ENCODE results near the gene NKAIN2.

DNA sequence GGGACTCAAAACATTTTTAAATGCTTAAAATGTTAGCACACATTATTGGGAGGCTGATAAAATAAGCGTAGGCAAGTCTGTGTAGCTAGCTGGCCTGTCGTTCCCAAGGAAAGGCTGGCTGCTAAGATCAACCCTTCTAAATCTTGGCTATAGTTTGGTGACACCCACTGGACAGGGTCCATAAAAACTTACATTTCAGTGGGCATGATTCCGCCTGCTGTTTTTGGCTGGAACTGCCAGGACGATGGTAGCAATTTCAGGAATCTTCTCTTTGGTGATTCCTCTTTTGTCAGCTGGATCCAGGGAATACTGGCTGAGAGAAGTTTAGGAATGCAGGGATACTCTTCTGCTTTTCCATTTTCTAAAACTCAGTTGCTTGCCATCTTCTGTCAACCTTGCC, 162.2 kb downstream of the NKAIN2 start:
- TF ChIP-seq, protein P1, sequence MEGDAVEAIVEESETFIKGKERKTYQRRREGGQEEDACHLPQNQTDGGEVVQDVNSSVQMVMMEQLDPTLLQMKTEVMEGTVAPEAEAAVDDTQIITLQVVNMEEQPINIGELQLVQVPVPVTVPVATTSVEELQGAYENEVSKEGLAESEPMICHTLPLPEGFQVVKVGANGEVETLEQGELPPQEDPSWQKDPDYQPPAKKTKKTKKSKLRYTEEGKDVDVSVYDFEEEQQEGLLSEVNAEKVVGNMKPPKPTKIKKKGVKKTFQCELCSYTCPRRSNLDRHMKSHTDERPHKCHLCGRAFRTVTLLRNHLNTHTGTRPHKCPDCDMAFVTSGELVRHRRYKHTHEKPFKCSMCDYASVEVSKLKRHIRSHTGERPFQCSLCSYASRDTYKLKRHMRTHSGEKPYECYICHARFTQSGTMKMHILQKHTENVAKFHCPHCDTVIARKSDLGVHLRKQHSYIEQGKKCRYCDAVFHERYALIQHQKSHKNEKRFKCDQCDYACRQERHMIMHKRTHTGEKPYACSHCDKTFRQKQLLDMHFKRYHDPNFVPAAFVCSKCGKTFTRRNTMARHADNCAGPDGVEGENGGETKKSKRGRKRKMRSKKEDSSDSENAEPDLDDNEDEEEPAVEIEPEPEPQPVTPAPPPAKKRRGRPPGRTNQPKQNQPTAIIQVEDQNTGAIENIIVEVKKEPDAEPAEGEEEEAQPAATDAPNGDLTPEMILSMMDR (IDR thresholded peaks at IDR 0.05): peak in 2 of 6 experiments; percentile 16 to 24
- no peak for TF ChIP-seq POLR2A (IDR thresholded peaks at IDR 0.05)

Measured in thyroid gland (tissue), 4 donors.